ENCODE data around the gene GPR176.

GPR176 gene

GRCh38 chr15:39887832-39888231, 32.2 kb downstream of the GPR176 start:
- ChIA-PET CTCF (interaction anchor here (0.6 to 1.0 kb wide), 2 partner anchors 88 kb away, joined by 4 to 5 read pairs; no protein-coding TSS in a partner anchor), POLR2A (no interaction called here)
- no peak for DNase-seq (ENCODE audit: extremely low spot score)
- TF ChIP-seq ARNT (IDR thresholded peaks at IDR 0.05) (no peak), PKNOX1 (IDR thresholded peaks at IDR 0.05) (no peak), TARDBP (IDR thresholded peaks at IDR 0.05) (no peak), FOXM1 (IDR thresholded peaks at IDR 0.05; ENCODE audit: borderline replicate concordance) (no peak)

- ChIA-PET CTCF (interaction anchor here (0.6 to 1.0 kb wide), 2 partner anchors 88 kb away, joined by 4 to 5 read pairs; no protein-coding TSS in a partner anchor), POLR2A (no interaction called here)
- no peak for TF ChIP-seq BHLHE40 (IDR thresholded peaks at IDR 0.05; ENCODE audit: borderline replicate concordance)
- no peak for TF ChIP-seq CTBP1 (IDR thresholded peaks at IDR 0.05; ENCODE audit: borderline replicate concordance)
- TF ChIP-seq FOXK2 (IDR thresholded peaks at IDR 0.05), result no peak
- TF ChIP-seq FOXM1 (IDR thresholded peaks at IDR 0.05; ENCODE audit: borderline replicate concordance), result no peak
Observed at GRCh38 chr15:39887211-39887610, 32.9 kb downstream of the GPR176 start.

GRCh38 chr15:39886418-39886817, 33.6 kb downstream of the GPR176 start:
- TF ChIP-seq FOXA1 (IDR thresholded peaks at IDR 0.05), result no peak
- TF ChIP-seq TARDBP (IDR thresholded peaks at IDR 0.05), result no peak
- no peak for TF ChIP-seq ARNT (IDR thresholded peaks at IDR 0.05)
- TF ChIP-seq ZNF384 (IDR thresholded peaks at IDR 0.05), result no peak
- TF ChIP-seq CTBP1 (IDR thresholded peaks at IDR 0.05; ENCODE audit: borderline replicate concordance), result no peak
- no peak for TF ChIP-seq NFRKB (IDR thresholded peaks at IDR 0.05)
- TF ChIP-seq SP1 (IDR thresholded peaks at IDR 0.05), result no peak
- no peak for TF ChIP-seq ELF4 (IDR thresholded peaks at IDR 0.05)
- no peak for TF ChIP-seq PKNOX1 (IDR thresholded peaks at IDR 0.05)
- no peak for TF ChIP-seq FOXM1 (IDR thresholded peaks at IDR 0.05; ENCODE audit: borderline replicate concordance)
- no peak for TF ChIP-seq BHLHE40 (IDR thresholded peaks at IDR 0.05; ENCODE audit: borderline replicate concordance)
- TF ChIP-seq L3MBTL2 (conservative IDR thresholded peaks at IDR 0.05), result no peak
- no peak for TF ChIP-seq LEF1 (IDR thresholded peaks at IDR 0.05; ENCODE audit: borderline replicate concordance)
- no peak for TF ChIP-seq HDGF (IDR thresholded peaks at IDR 0.05; ENCODE audit: borderline replicate concordance)
- TF ChIP-seq FOXK2 (IDR thresholded peaks at IDR 0.05), result no peak
- TF ChIP-seq SUZ12 (IDR thresholded peaks at IDR 0.05), result no peak
- CTCF ChIA-PET, result no interaction called here
- DNase-seq (ENCODE audit: extremely low spot score), result no peak
- POLR2A ChIA-PET, result no interaction called here

More at GRCh38 chr15:39887211-39887610, 32.9 kb downstream of the GPR176 start:
- no peak for DNase-seq (ENCODE audit: extremely low spot score)

GRCh38 chr15:39885099-39885777, 34.8 kb downstream of the GPR176 start:
- DNase-seq (ENCODE audit: extremely low spot score), result no peak
- CTCF ChIA-PET, result no interaction called here
- TF ChIP-seq LEF1 (IDR thresholded peaks at IDR 0.05; ENCODE audit: borderline replicate concordance) (no peak), ZNF384 (IDR thresholded peaks at IDR 0.05) (no peak), TARDBP (IDR thresholded peaks at IDR 0.05) (no peak), FOXA1 (IDR thresholded peaks at IDR 0.05) (no peak), CTBP1 (IDR thresholded peaks at IDR 0.05; ENCODE audit: borderline replicate concordance) (no peak), FOXM1 (IDR thresholded peaks at IDR 0.05; ENCODE audit: borderline replicate concordance) (no peak), SP1 (IDR thresholded peaks at IDR 0.05) (no peak), PKNOX1 (IDR thresholded peaks at IDR 0.05) (no peak)
- POLR2A ChIA-PET, result no interaction called here

GRCh38 chr15:39884351-39884750, 35.7 kb downstream of the GPR176 start:
- ChIA-PET POLR2A (no interaction called here), CTCF (interaction anchor here (0.8 kb wide), 1 partner anchor 29 kb away, joined by 3 read pairs; no protein-coding TSS in a partner anchor)

GRCh38 chr15:39882602-39883001, 37.5 kb downstream of the GPR176 start:
- no peak for DNase-seq (ENCODE audit: extremely low spot score)
- TF ChIP-seq SUZ12 (IDR thresholded peaks at IDR 0.05) (no peak), L3MBTL2 (conservative IDR thresholded peaks at IDR 0.05) (no peak), ZNF384 (IDR thresholded peaks at IDR 0.05) (no peak), CTBP1 (IDR thresholded peaks at IDR 0.05; ENCODE audit: borderline replicate concordance) (no peak), FOXM1 (IDR thresholded peaks at IDR 0.05; ENCODE audit: borderline replicate concordance) (no peak), TARDBP (IDR thresholded peaks at IDR 0.05) (no peak), NFRKB (IDR thresholded peaks at IDR 0.05) (no peak), ELF4 (IDR thresholded peaks at IDR 0.05) (no peak), LEF1 (IDR thresholded peaks at IDR 0.05; ENCODE audit: borderline replicate concordance) (no peak)
- ChIA-PET POLR2A (no interaction called here), CTCF (interaction anchor here (1.0 kb wide), 1 partner anchor 8 kb away, joined by 3 read pairs; no protein-coding TSS in a partner anchor)

More at GRCh38 chr15:39884351-39884750, 35.7 kb downstream of the GPR176 start:
- TF ChIP-seq SUZ12 (IDR thresholded peaks at IDR 0.05) (no peak), FOXA1 (IDR thresholded peaks at IDR 0.05) (no peak), NFRKB (IDR thresholded peaks at IDR 0.05) (no peak), PKNOX1 (IDR thresholded peaks at IDR 0.05) (no peak), LEF1 (IDR thresholded peaks at IDR 0.05; ENCODE audit: borderline replicate concordance) (no peak)
- DNase-seq (ENCODE audit: extremely low spot score), result no peak

All from HEK293T (cell line).